Measurements from ENCODE around the gene MACROD2.

MACROD2 gene

GRCh38 chr20:14062171-14062570 is 66.9 kb downstream of the MACROD2 start:
- DNase-seq: no peak

- no peak for DNase-seq
Observed at GRCh38 chr20:14062786-14063185, 67.5 kb downstream of the MACROD2 start.

GRCh38 chr20:14064333-14064732 is 69.0 kb downstream of the MACROD2 start:
- no peak for DNase-seq

- no peak for DNase-seq
Observed at GRCh38 chr20:14064921-14065320, 69.6 kb downstream of the MACROD2 start.

GRCh38 chr20:14065774-14066173 is 70.5 kb downstream of the MACROD2 start:
- DNase-seq: no peak

- DNase-seq: no peak
Observed at GRCh38 chr20:14067603-14068002, 72.3 kb downstream of the MACROD2 start.

- DNase-seq: no peak
Observed at GRCh38 chr20:14069796-14070195, 74.5 kb downstream of the MACROD2 start.

GRCh38 chr20:14093652-14094051 is 98.3 kb downstream of the MACROD2 start:
- DNase-seq: no peak

- no peak for DNase-seq
Observed at GRCh38 chr20:14098261-14098660, 102.9 kb downstream of the MACROD2 start.

- no peak for DNase-seq
Observed at GRCh38 chr20:14113416-14113815, 118.1 kb downstream of the MACROD2 start.

- no peak for DNase-seq
Observed at GRCh38 chr20:14114065-14114704, 118.9 kb downstream of the MACROD2 start.

GRCh38 chr20:14116037-14116436 is 120.7 kb downstream of the MACROD2 start:
- DNase-seq: no peak

GRCh38 chr20:14117768-14118167 is 122.5 kb downstream of the MACROD2 start:
- DNase-seq: no peak

- DNase-seq: no peak
Observed at GRCh38 chr20:14126856-14127255, 131.5 kb downstream of the MACROD2 start.

GRCh38 chr20:14127514-14128223 is 132.4 kb downstream of the MACROD2 start:
- no peak for DNase-seq

- no peak for DNase-seq
Observed at GRCh38 chr20:14134004-14134403, 138.7 kb downstream of the MACROD2 start.

- peak in 44 of 58 donors; percentile 1 to 60 (median 18) for DNase-seq
Observed at GRCh38 chr20:14142171-14142570, 146.9 kb downstream of the MACROD2 start.

GRCh38 chr20:14142964-14143627 is 147.8 kb downstream of the MACROD2 start:
- no peak for DNase-seq

GRCh38 chr20:14148042-14148441 is 152.7 kb downstream of the MACROD2 start:
- no peak for DNase-seq

GRCh38 chr20:14155361-14155760 is 160.0 kb downstream of the MACROD2 start:
- DNase-seq: no peak

GRCh38 chr20:14178528-14178927 is 183.2 kb downstream of the MACROD2 start:
- DNase-seq: no peak

- DNase-seq: no peak
Observed at GRCh38 chr20:14178952-14179351, 183.6 kb downstream of the MACROD2 start.

All from anterior cingulate cortex (tissue), 58 donors.